Measurements from ENCODE around the gene PA2G4. TPM values are rescaled to one million over a fixed set of nuclear protein-coding genes. Genes with fewer than 3 reads are reported as not detected.
A peak's percentile ranks its signal among the peaks of the same experiment; 100 is the strongest.

Gene PA2G4
- total RNA-seq, 1 donor from 2014 or later = 141 TPM

GRCh38 chr12:56078427-56078826, 25.9 kb upstream of the PA2G4 start:
- Mint-ChIP-seq H3K4me1 (ENCODE audit: unreplicated experiment) (peaks cover 4% of the 10 kb centered on the region), H3K27me3 (peaks cover 36% of the 10 kb centered on the region), H3K27ac (peak overlapping the region; percentile 96), H3K36me3 (no peaks in the 10 kb centered on the region), H3K9me3 (no peaks in the 10 kb centered on the region), H3K4me3 (peak overlapping the region; percentile 94)
- no peak for DNase-seq (ENCODE audit: extremely low spot score, unreplicated experiment)
- TF ChIP-seq CTCF (conservative IDR thresholded peaks at IDR 0.05) = no peak

- Mint-ChIP-seq H3K27ac (peak overlapping the region; percentile 96), H3K27me3 (peaks cover 42% of the 10 kb centered on the region), H3K4me1 (ENCODE audit: unreplicated experiment) (peaks cover 4% of the 10 kb centered on the region), H3K9me3 (no peaks in the 10 kb centered on the region), H3K36me3 (no peaks in the 10 kb centered on the region), H3K4me3 (peak overlapping the region; percentile 94)
- peak; percentile 81 for TF ChIP-seq CTCF (conservative IDR thresholded peaks at IDR 0.05)
- DNase-seq (ENCODE audit: extremely low spot score, unreplicated experiment) = peak; percentile 88
Measured at GRCh38 chr12:56078931-56079722, 25.2 kb upstream of the PA2G4 start.

- DNase-seq (ENCODE audit: extremely low spot score, unreplicated experiment) = peak; percentile 81
- Mint-ChIP-seq H3K9me3 (no peaks in the 10 kb centered on the region), H3K27me3 (peaks cover 47% of the 10 kb centered on the region), H3K36me3 (peaks cover 3% of the 10 kb centered on the region), H3K4me3 (peak within 1 kb of the TSS; percentile 94), H3K27ac (peak within 1 kb of the TSS; percentile 96), H3K4me1 (ENCODE audit: unreplicated experiment) (peaks cover 4% of the 10 kb centered on the region)
- no peak for TF ChIP-seq CTCF (conservative IDR thresholded peaks at IDR 0.05)
Measured at GRCh38 chr12:56079723-56080555, 24.4 kb upstream of the PA2G4 start, which contains the start of gene ERBB3. TSS of gene ERBB3 (plus strand) at chr12:56080165. CDS start at chr12:56080301, 136 bp downstream.

- TF ChIP-seq CTCF (conservative IDR thresholded peaks at IDR 0.05) = no peak
- Mint-ChIP-seq H3K4me3 (peak overlapping the region; percentile 94), H3K27me3 (peaks cover 48% of the 10 kb centered on the region), H3K27ac (peak overlapping the region; percentile 96), H3K36me3 (peaks cover 5% of the 10 kb centered on the region), H3K4me1 (ENCODE audit: unreplicated experiment) (peaks cover 4% of the 10 kb centered on the region), H3K9me3 (no peaks in the 10 kb centered on the region)
- DNase-seq (ENCODE audit: extremely low spot score, unreplicated experiment) = no peak
Measured at GRCh38 chr12:56080556-56081138, 23.7 kb upstream of the PA2G4 start.
